Fibroblast of pulmonary artery (primary cell): ENCODE results near the gene PSMB10.

ENCODE experiments used
- DNase-seq: peaks from one replicate; pipeline ENCODE4 v3.0.0-alpha.2; 2010; ENCODE audit warnings: low read depth
- H3K4me3 ChIP-seq: replicated peaks from 2 replicates; pipeline ENCODE4 v1.5.1; 2011; ENCODE audit warnings: low read depth, mild to moderate bottlenecking, control low read depth, low read length, moderate library complexity
- CTCF ChIP-seq: IDR thresholded peaks from 2 replicates; pipeline ENCODE4 v1.5.1; 2011; ENCODE audit warnings: mild to moderate bottlenecking, control low read depth, low read length, inconsistent platforms; ENCODE audit errors: missing control alignments

Gene PSMB10

GRCh38 chr16:67928561-67929364 is 7.9 kb downstream of the PSMB10 start:
- no peak overlapping the region for H3K4me3 ChIP-seq
- peak; percentile 93 for TF ChIP-seq CTCF
- DNase-seq: peak; percentile 66

DNA sequence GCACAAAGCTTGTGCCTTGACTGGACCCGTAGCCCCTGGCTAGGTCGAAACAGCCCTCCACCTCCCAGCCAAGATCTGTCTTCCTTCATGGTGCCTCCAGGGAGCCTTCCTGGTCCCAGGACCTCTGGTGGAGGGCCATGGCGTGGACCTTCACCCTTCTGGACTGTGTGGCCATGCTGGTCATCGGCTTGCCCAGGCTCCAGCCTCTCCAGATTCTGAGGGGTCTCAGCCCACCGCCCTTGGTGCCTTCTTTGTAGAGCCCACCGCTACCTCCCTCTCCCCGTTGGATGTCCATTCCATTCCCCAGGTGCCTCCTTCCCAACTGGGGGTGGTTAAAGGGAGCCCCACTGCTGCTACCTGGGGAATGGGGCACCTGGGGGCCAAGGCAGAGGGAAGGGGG is 8.5 kb downstream of the PSMB10 start:
- no peak for TF ChIP-seq CTCF
- no peak overlapping the region for H3K4me3 ChIP-seq
- DNase-seq: no peak

DNA sequence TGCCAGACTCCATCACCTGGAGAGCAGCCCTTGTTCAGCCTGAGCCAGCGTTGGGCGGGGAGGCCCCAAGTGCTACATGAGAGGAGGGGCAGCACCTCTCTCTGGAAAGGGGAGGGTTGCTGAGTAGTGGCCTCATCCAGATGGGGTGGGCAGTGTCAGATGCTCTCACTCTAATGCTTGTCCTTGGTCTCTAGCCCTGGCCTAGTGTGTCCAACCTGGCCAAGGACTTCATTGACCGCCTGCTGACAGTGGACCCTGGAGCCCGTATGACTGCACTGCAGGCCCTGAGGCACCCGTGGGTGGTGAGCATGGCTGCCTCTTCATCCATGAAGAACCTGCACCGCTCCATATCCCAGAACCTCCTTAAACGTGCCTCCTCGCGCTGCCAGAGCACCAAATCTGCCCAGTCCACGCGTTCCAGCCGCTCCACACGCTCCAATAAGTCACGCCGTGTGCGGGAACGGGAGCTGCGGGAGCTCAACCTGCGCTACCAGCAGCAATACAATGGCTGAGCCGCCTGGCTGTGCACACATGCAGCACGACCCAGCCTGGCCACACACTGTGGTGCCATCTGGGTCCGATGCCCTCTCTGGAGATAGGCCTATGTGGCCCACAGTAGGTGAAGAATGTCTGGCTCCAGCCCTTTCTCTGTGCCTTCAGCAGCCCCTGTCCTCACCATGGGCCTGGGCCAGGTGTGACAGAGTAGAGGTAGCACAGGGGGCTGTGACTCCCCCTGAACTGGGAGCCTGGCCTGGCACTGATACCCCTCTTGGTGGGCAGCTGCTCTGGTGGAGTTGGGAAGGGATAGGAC is 9.3 kb downstream of the PSMB10 start:
- no peak overlapping the region for H3K4me3 ChIP-seq
- TF ChIP-seq CTCF: no peak
- DNase-seq: no peak

DNA sequence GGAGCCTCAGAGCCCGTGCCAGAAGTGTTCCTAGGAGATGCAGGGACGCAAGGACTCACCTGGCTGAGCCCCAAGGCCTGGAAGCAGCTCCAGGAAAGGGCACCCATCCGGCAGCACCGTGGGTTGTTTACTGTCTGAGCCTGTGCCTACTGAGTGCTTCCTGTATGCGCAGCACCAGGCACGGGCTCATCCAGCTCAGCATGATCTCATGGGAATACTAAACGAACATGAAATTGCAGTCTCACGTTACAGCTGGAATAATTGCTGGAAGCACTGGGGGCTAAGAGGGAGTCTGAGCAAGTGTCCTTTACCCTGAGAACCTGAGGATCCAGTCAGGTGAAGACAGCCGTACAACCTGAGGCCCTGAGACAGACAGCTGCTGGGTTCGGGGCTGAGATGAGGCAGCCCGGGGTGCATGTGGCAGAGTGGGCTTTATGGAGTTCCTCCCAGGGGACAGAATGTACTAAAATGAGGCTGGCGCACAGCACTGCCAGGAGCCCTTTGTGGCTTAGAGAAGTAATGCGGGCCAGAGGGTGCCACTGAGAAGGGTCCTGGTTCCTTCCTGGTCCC is 10.4 kb downstream of the PSMB10 start:
- TF ChIP-seq CTCF: no peak
- H3K4me3 ChIP-seq: no peak overlapping the region
- DNase-seq: no peak

DNA sequence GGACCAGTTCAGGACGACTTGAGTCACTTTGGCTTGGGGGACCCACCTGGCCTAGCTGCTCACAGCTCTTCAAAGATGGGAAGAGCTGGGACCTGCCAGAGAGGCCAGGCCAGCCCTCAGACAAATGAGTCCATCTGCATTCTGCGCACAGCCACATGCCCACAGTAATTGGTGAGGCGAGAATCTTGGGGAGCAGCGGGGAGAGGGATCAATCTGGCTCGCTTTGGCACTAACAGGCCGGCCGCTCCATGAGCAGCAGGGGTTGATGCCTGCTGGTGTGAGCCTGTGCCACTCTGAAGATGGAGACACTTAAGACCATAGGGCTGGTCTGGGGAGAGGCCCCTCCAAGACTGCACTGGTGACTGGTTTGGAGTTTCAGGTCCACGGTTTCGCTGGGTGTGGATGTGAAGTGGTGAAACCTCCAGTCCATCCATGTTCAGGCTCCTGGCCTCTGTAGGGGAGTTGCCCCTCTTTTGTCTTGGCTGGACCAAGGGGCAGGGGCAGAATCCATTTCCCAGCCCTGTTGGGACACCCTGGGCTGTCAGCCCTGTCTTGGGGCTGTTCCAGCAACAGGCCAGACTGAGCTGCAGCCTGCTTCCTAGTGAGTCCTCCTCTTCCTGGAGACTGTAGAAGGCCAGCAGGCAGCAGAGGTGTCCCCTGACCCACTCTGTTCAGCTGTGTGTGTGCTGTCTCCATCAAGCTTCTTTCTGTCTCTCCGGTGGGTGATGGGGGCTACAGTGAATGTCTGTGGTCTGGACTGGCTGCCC is 12.3 kb downstream of the PSMB10 start:
- no peak for DNase-seq
- H3K4me3 ChIP-seq: no peak overlapping the region
- no peak for TF ChIP-seq CTCF

DNA sequence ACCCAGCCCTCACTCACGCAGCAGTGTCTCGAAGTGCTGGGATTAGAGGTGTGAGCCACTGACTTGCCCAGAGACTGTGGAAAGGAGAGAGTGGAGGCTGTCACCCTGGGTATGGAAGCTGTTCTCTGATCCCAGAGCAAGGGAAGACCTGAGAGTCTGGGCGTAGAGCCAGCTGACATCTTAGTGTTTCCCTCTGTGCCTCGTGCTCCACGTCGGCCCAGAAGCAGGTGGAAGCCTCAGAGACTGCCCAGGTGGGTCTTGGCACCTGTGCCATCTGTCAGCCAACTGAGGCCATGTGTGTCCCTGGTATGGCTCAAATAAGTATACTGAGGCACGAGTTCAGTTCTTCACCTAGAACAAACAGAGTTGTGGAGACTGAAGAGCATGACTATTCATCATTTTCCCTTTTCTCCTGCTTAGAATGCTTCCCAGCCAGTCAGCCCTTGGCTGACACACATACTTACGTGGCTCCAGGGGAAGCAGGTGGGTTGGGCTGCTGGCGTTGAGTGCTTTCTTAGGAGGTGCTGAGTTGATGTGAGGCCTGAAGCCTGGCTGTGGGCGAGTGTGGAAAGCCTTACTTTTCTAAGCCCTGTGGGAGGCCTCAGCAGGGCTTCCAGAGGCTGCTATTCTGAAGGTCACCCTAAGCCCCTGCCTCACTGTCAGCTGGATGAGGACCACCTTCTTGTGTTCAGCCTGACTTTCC is 13.1 kb downstream of the PSMB10 start:
- H3K4me3 ChIP-seq: no peak overlapping the region
- no peak for DNase-seq
- no peak for TF ChIP-seq CTCF
